PC-3 (cell line): ENCODE measurements around the gene MRPS30. TPM values are rescaled to one million over a fixed set of nuclear protein-coding genes. Genes with fewer than 3 reads are reported as not detected.

Experiments
- ATAC-seq: fragments of 200-7000 bp; cut with Tn5 transposase; 2 replicates; pipeline ENCODE4 v1.9.1; 2020; ENCODE audit warnings: mild to moderate bottlenecking, moderate library complexity
- BruUV-seq: library from RNA; stranded (reverse); fragments of 400-500 nt; replicated peaks from 2 replicates; lab custom pipeline; 2021; lab: Mats Ljungman, UMichigan
- CTCF ChIA-PET: fragments of 300-600 bp; sonication (Branson Sonifier 250); formaldehyde crosslinking; loops from one replicate; lab custom pipeline; 2022; ENCODE audit warnings: antibody characterized with exemption; lab: Charles Lee
- POLR2A ChIA-PET: fragments of 300-600 bp; sonication (Branson Sonifier 250); formaldehyde crosslinking; loops from one replicate; lab custom pipeline; 2022; ENCODE audit warnings: antibody characterized with exemption; ENCODE audit not compliant: unreplicated experiment; lab: Charles Lee
- DNase-seq: peaks from one replicate; pipeline ENCODE4 v3.0.0-alpha.2; 2015
- H2AFZ ChIP-seq: fragments of 300-600 bp; sonication (generic); 2 replicates; pipeline ENCODE4 v1.6.0; 2016; ENCODE audit warnings: antibody characterized with exemption, low read length
- H3F3A ChIP-seq: fragments of 300-600 bp; sonication (generic); one replicate; pipeline ENCODE4 v1.6.0; 2017; ENCODE audit warnings: antibody characterized with exemption, low read length, control low read depth, mild to moderate bottlenecking; ENCODE audit not compliant: unreplicated experiment
- H3K27ac ChIP-seq: fragments of 300-600 bp; sonication (generic); 2 replicates; pipeline ENCODE4 v1.5.1; 2016; ENCODE audit warnings: mild to moderate bottlenecking, low read length
- H3K27me3 ChIP-seq: fragments of 300-600 bp; sonication (generic); 2 replicates; pipeline ENCODE4 v1.6.1; 2016; ENCODE audit warnings: low read length, mixed read lengths
- H3K36me3 ChIP-seq: fragments of 300-600 bp; sonication (generic); 2 replicates; pipeline ENCODE4 v1.6.1; 2016; ENCODE audit warnings: low read depth, mixed run types, low read length, mixed read lengths
- H3K4me1 ChIP-seq: fragments of 300-600 bp; sonication (generic); 2 replicates; pipeline ENCODE4 v1.5.1; 2016; ENCODE audit warnings: low read length; ENCODE audit not compliant: insufficient read depth
- H3K4me2 ChIP-seq: fragments of 300-600 bp; sonication (generic); 2 replicates; pipeline ENCODE4 v1.6.0; 2016; ENCODE audit warnings: low read length
- H3K4me3 ChIP-seq: fragments of 300-600 bp; sonication (generic); 2 replicates; pipeline ENCODE4 v1.5.1; 2016; ENCODE audit warnings: mild to moderate bottlenecking, low read length, mixed read lengths
- H3K79me2 ChIP-seq: fragments of 300-600 bp; sonication (generic); 2 replicates; pipeline ENCODE4 v1.6.1; 2017; ENCODE audit warnings: low read length, mixed read lengths
- H3K9ac ChIP-seq: fragments of 300-600 bp; sonication (generic); 2 replicates; pipeline ENCODE4 v1.6.0; 2016; ENCODE audit warnings: mild to moderate bottlenecking, low read length
- H3K9me2 ChIP-seq: fragments of 300-600 bp; sonication (generic); replicated peaks from 2 replicates; pipeline ENCODE4 v1.6.1; 2016; ENCODE audit warnings: mixed run types, low read length, mixed read lengths
- H3K9me3 ChIP-seq: fragments of 300-600 bp; sonication (generic); 2 replicates; pipeline ENCODE4 v1.6.1; 2016; ENCODE audit warnings: low read length, mixed read lengths
- H4K20me1 ChIP-seq: fragments of 300-600 bp; sonication (generic); 2 replicates; pipeline ENCODE4 v1.6.1; 2016; ENCODE audit warnings: low read length, mixed read lengths
- EZH2 ChIP-seq: fragments of 300-600 bp; sonication (generic); IDR thresholded peaks from one replicate; pipeline ENCODE4 v1.6.1; 2017; ENCODE audit warnings: antibody characterized with exemption, mild to moderate bottlenecking, low read length; ENCODE audit not compliant: unreplicated experiment
- EZH2phosphoT487 ChIP-seq: fragments of 300-600 bp; sonication (generic); IDR thresholded peaks from 2 replicates; pipeline ENCODE4 v1.6.1; 2018; ENCODE audit warnings: mild to moderate bottlenecking, antibody characterized with exemption, low read length, borderline replicate concordance
- intact Hi-C: fragments of 100-400 bp; cut with micrococcal nuclease; formaldehyde crosslinking; loops from 2 replicates; pipeline ENCODE4 v1.9.0; 2023
- total RNA-seq: library from RNA; depleted of rRNA; stranded (reverse); fragments of >200 nt; gene quantifications from 2 replicates; pipeline ENCODE4 v1.2.3, GENCODE V29; 2014
- TF ChIP-seq, protein P1 (sequence below): fragments of 300-600 bp; sonication (generic); conservative IDR thresholded peaks from 2 replicates; pipeline ENCODE4 v1.5.1; 2017; ENCODE audit warnings: antibody characterized with exemption, low read depth, mild to moderate bottlenecking, low read length

MRPS30 gene
- total RNA-seq, 1 experiment from 2014 or later = 149 TPM

DNA sequence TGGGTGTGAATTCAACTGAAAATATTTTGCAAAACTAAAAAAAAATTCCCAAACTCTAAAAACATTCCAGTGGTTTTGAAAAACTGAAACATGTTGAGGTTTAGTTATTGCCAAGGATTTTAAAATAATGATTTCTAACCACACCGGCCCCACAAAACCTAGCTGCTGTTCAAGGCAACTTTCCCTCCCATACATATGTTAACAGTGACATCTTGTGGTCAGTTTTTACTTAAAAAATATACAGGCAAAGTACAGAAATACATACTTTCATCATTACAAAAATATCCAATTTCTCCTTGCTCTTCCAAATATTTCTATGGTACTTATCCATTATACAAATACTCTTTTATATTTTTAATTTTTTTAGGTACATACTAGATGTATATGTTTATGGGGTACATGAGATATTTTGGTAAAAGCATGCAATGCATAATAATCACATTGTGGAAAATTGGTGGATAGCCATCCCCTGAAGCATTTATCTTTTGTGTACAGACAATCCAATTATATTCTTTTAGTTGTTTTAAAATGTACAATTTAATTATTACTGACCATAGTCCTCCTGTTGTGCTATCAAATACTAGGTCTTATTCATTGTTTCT lies 34.4 kb upstream of the MRPS30 start:
- no peak overlapping the region for H2AFZ ChIP-seq
- no peak overlapping the region for H3K4me3 ChIP-seq
- intact Hi-C loops = loop anchor here (1.0 to 10.0 kb wide), 3 partner anchors 238 to 1140 kb away; no protein-coding TSS in a partner anchor
- no peaks in the 10 kb centered on the region for H4K20me1 ChIP-seq
- H3K27me3 ChIP-seq = peaks cover 31% of the 10 kb centered on the region
- no TSS peak for BruUV-seq
- no peaks in the 10 kb centered on the region for H3K9me2 ChIP-seq
- H3K27ac ChIP-seq = no peak overlapping the region
- H3K79me2 ChIP-seq = no peaks in the 10 kb centered on the region
- no peaks in the 10 kb centered on the region for H3K4me1 ChIP-seq
- no peak overlapping the region for H3K9ac ChIP-seq
- no peaks in the 10 kb centered on the region for H3K9me3 ChIP-seq
- ATAC-seq (peak; percentile 64), DNase-seq (peak; percentile 81)
- no peaks in the 10 kb centered on the region for H3K36me3 ChIP-seq
- POLR2A ChIA-PET = no interaction called here
- TF ChIP-seq, protein P1, sequence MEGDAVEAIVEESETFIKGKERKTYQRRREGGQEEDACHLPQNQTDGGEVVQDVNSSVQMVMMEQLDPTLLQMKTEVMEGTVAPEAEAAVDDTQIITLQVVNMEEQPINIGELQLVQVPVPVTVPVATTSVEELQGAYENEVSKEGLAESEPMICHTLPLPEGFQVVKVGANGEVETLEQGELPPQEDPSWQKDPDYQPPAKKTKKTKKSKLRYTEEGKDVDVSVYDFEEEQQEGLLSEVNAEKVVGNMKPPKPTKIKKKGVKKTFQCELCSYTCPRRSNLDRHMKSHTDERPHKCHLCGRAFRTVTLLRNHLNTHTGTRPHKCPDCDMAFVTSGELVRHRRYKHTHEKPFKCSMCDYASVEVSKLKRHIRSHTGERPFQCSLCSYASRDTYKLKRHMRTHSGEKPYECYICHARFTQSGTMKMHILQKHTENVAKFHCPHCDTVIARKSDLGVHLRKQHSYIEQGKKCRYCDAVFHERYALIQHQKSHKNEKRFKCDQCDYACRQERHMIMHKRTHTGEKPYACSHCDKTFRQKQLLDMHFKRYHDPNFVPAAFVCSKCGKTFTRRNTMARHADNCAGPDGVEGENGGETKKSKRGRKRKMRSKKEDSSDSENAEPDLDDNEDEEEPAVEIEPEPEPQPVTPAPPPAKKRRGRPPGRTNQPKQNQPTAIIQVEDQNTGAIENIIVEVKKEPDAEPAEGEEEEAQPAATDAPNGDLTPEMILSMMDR = peak; percentile 76
- TF ChIP-seq EZH2phosphoT487 = no peak
- CTCF ChIA-PET = interaction anchor here (1.0 kb wide), 1 partner anchor 1143 kb away, joined by 3 read pairs; no protein-coding TSS in a partner anchor
- H3K4me2 ChIP-seq = no peak overlapping the region
- no peaks in the 10 kb centered on the region for H3F3A ChIP-seq

DNA sequence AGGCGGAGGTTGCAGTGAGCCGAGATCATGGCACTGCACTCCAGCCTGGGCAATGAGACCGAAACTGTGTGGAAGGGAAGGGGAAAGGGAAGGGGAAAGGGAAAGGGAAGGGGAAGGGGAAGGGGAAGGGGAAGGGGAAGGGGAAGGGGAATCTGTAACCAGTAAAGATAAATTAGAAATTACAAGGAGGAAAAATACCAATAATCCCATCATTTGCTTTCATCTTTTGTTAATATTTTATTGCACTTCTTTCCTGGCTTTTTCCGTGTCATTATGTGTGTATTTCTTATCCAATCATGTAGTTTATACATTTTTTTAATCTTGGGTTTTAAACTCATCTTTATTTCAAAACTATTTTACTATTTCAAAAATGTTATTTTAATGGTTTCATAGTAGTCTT lies 29.6 kb upstream of the MRPS30 start:
- intact Hi-C loops = loop anchor here (10.0 kb wide), 1 partner anchor 1144 kb away; no protein-coding TSS in a partner anchor
- POLR2A ChIA-PET = no interaction called here
- no peak overlapping the region for H3K4me3 ChIP-seq
- H3K4me1 ChIP-seq = no peaks in the 10 kb centered on the region
- ATAC-seq (no peak), DNase-seq (no peak)
- H3K9ac ChIP-seq = no peak overlapping the region
- H3F3A ChIP-seq = no peaks in the 10 kb centered on the region
- no peak overlapping the region for H3K27ac ChIP-seq
- TF ChIP-seq, protein P1 = no peak
- TF ChIP-seq EZH2 = no peak
- no peak for TF ChIP-seq EZH2phosphoT487
- H3K9me3 ChIP-seq = no peaks in the 10 kb centered on the region
- no peaks in the 10 kb centered on the region for H3K79me2 ChIP-seq
- H3K9me2 ChIP-seq = no peaks in the 10 kb centered on the region
- no peaks in the 10 kb centered on the region for H3K36me3 ChIP-seq
- CTCF ChIA-PET = no interaction called here
- H3K27me3 ChIP-seq = no peaks in the 10 kb centered on the region
- H4K20me1 ChIP-seq = no peaks in the 10 kb centered on the region
- BruUV-seq = no TSS peak
- H2AFZ ChIP-seq = no peak overlapping the region
- H3K4me2 ChIP-seq = no peak overlapping the region

DNA sequence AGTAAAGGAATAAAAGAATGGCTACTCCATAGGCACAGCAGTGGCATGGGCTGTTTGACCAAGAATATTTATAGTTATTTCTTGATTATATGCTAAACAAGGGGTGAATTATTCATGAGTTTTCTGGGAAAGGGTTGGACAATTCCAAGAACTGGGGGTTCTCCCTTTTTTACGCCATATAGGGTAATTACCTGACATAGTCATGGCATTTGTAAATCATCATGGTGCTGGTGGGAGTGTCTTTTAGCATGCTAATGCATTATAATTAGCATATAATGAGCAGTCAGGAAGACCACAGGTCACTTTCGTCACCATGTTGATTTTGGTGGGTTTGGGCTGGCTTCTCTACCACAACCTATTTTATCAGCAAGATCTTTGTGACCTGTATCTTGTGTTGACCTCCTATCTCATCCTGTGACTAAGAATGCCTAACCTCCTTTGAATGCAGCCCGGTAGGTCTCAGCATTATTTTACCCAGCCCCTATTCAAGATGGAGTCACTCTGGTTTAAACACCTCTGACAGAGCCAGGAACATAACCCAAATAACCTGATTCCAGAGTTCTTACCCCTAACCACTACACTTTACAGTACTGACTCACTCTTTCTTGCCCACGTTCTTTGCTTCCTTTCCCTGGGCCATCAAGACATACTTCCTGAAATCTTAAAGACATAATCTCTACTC lies 25.0 kb upstream of the MRPS30 start:
- TF ChIP-seq, protein P1 = no peak
- TF ChIP-seq EZH2phosphoT487 = no peak
- no peak for TF ChIP-seq EZH2
- BruUV-seq = no TSS peak
- H3K36me3 ChIP-seq = no peaks in the 10 kb centered on the region
- H3K9me3 ChIP-seq = no peaks in the 10 kb centered on the region
- no peaks in the 10 kb centered on the region for H3K4me1 ChIP-seq
- H4K20me1 ChIP-seq = no peaks in the 10 kb centered on the region
- no peak overlapping the region for H3K4me2 ChIP-seq
- no peaks in the 10 kb centered on the region for H3K79me2 ChIP-seq
- POLR2A ChIA-PET = no interaction called here
- ATAC-seq (no peak), DNase-seq (no peak)
- no peak overlapping the region for H2AFZ ChIP-seq
- intact Hi-C loops = no loop called here
- no peaks in the 10 kb centered on the region for H3K27me3 ChIP-seq
- H3K9ac ChIP-seq = no peak overlapping the region
- no peak overlapping the region for H3K4me3 ChIP-seq
- H3F3A ChIP-seq = no peaks in the 10 kb centered on the region
- H3K27ac ChIP-seq = no peak overlapping the region
- CTCF ChIA-PET = no interaction called here
- no peaks in the 10 kb centered on the region for H3K9me2 ChIP-seq
